ENCODE measurements around the gene H1-8. TPM values are rescaled to one million over a fixed set of nuclear protein-coding genes. Genes with fewer than 3 reads are reported as not detected.
A peak's percentile ranks its signal among the peaks of the same experiment; 100 is the strongest.

Gene H1-8
- total and polyA plus RNA-seq, 4 donors, result not detected

GRCh38 chr3:129502641-129503408 lies 40.1 kb upstream of the H1-8 start:
- H3K27ac ChIP-seq (ENCODE audit: low read depth, low read length), result no peak overlapping the region
- 89% methylated on average over 18 of the region's 18 CpGs for WGBS (ENCODE audit: insufficient coverage)
- no peak overlapping the region for H3K4me3 ChIP-seq (ENCODE audit: low read depth, low read length)
- H3K4me1 ChIP-seq (ENCODE audit: control insufficient read depth, insufficient read depth, low read length), result peaks cover 32% of the 10 kb centered on the region
- peak in 1 of 6 donors; percentile 30 for DNase-seq (ENCODE audit: low read depth in 4 of 6, low spot score in 6 of 6)
- H3K27me3 ChIP-seq (ENCODE audit: control insufficient read depth, insufficient read depth, low read length), result no peaks in the 10 kb centered on the region
- H3K9me3 ChIP-seq (ENCODE audit: control insufficient read depth, insufficient read depth, low read length), result no peaks in the 10 kb centered on the region
- peaks cover 42% of the 10 kb centered on the region for H3K36me3 ChIP-seq (ENCODE audit: control insufficient read depth, insufficient read depth, low read length)

GRCh38 chr3:129503471-129504291 lies 39.3 kb upstream of the H1-8 start:
- Histone ChIP-seq H3K4me1 (ENCODE audit: control insufficient read depth, insufficient read depth, low read length) (peaks cover 32% of the 10 kb centered on the region), H3K9me3 (ENCODE audit: control insufficient read depth, insufficient read depth, low read length) (no peaks in the 10 kb centered on the region), H3K27me3 (ENCODE audit: control insufficient read depth, insufficient read depth, low read length) (no peaks in the 10 kb centered on the region), H3K36me3 (ENCODE audit: control insufficient read depth, insufficient read depth, low read length) (peaks cover 40% of the 10 kb centered on the region), H3K27ac (ENCODE audit: low read depth, low read length) (no peak overlapping the region), H3K4me3 (ENCODE audit: low read depth, low read length) (no peak overlapping the region)
- WGBS (ENCODE audit: insufficient coverage), result 77% methylated on average over 12 of the region's 13 CpGs
- peak in 1 of 6 donors; percentile 60 for DNase-seq (ENCODE audit: low read depth in 4 of 6, low spot score in 6 of 6)

- H3K36me3 ChIP-seq (ENCODE audit: control insufficient read depth, insufficient read depth, low read length), result peaks cover 39% of the 10 kb centered on the region
- peaks cover 32% of the 10 kb centered on the region for H3K4me1 ChIP-seq (ENCODE audit: control insufficient read depth, insufficient read depth, low read length)
- WGBS (ENCODE audit: insufficient coverage), result 80% methylated on average over 1 of the region's 5 CpGs
- H3K27me3 ChIP-seq (ENCODE audit: control insufficient read depth, insufficient read depth, low read length), result no peaks in the 10 kb centered on the region
- no peak overlapping the region for H3K27ac ChIP-seq (ENCODE audit: low read depth, low read length)
- H3K4me3 ChIP-seq (ENCODE audit: low read depth, low read length), result no peak overlapping the region
- no peaks in the 10 kb centered on the region for H3K9me3 ChIP-seq (ENCODE audit: control insufficient read depth, insufficient read depth, low read length)
- no peak for DNase-seq (ENCODE audit: low read depth in 4 of 6, low spot score in 6 of 6)
Measured at GRCh38 chr3:129504471-129505100, 38.4 kb upstream of the H1-8 start.

- Histone ChIP-seq H3K27ac (ENCODE audit: low read depth, low read length) (no peak overlapping the region), H3K36me3 (ENCODE audit: control insufficient read depth, insufficient read depth, low read length) (peaks cover 36% of the 10 kb centered on the region), H3K27me3 (ENCODE audit: control insufficient read depth, insufficient read depth, low read length) (no peaks in the 10 kb centered on the region), H3K4me3 (ENCODE audit: low read depth, low read length) (no peak overlapping the region), H3K4me1 (ENCODE audit: control insufficient read depth, insufficient read depth, low read length) (peaks cover 32% of the 10 kb centered on the region), H3K9me3 (ENCODE audit: control insufficient read depth, insufficient read depth, low read length) (no peaks in the 10 kb centered on the region)
- 95% methylated on average over 2 of the region's 6 CpGs for WGBS (ENCODE audit: insufficient coverage)
- DNase-seq (ENCODE audit: low read depth in 4 of 6, low spot score in 6 of 6), result peak in 1 of 6 donors; percentile 80
Measured at GRCh38 chr3:129505341-129505740, 37.6 kb upstream of the H1-8 start.

- H3K27ac ChIP-seq (ENCODE audit: low read depth, low read length), result no peak overlapping the region
- WGBS (ENCODE audit: insufficient coverage), result 80% methylated on average over 8 of the region's 9 CpGs
- H3K36me3 ChIP-seq (ENCODE audit: control insufficient read depth, insufficient read depth, low read length), result peaks cover 31% of the 10 kb centered on the region
- H3K4me1 ChIP-seq (ENCODE audit: control insufficient read depth, insufficient read depth, low read length), result peaks cover 32% of the 10 kb centered on the region
- peak in 1 of 6 donors; percentile 16 for DNase-seq (ENCODE audit: low read depth in 4 of 6, low spot score in 6 of 6)
- no peaks in the 10 kb centered on the region for H3K9me3 ChIP-seq (ENCODE audit: control insufficient read depth, insufficient read depth, low read length)
- H3K27me3 ChIP-seq (ENCODE audit: control insufficient read depth, insufficient read depth, low read length), result no peaks in the 10 kb centered on the region
- no peak overlapping the region for H3K4me3 ChIP-seq (ENCODE audit: low read depth, low read length)
Measured at GRCh38 chr3:129506231-129506742, 36.7 kb upstream of the H1-8 start.

- peak in 4 of 6 donors; percentile 32 to 84 (median 60) for DNase-seq (ENCODE audit: low read depth in 4 of 6, low spot score in 6 of 6)
- Histone ChIP-seq H3K9me3 (ENCODE audit: control insufficient read depth, insufficient read depth, low read length) (no peaks in the 10 kb centered on the region), H3K4me1 (ENCODE audit: control insufficient read depth, insufficient read depth, low read length) (peaks cover 29% of the 10 kb centered on the region), H3K4me3 (ENCODE audit: low read depth, low read length) (no peak overlapping the region), H3K27me3 (ENCODE audit: control insufficient read depth, insufficient read depth, low read length) (no peaks in the 10 kb centered on the region), H3K36me3 (ENCODE audit: control insufficient read depth, insufficient read depth, low read length) (peaks cover 35% of the 10 kb centered on the region), H3K27ac (ENCODE audit: low read depth, low read length) (peak overlapping the region; percentile 0)
- WGBS (ENCODE audit: insufficient coverage), result 48% methylated on average over 8 of the region's 9 CpGs
Measured at GRCh38 chr3:129507181-129507831, 35.7 kb upstream of the H1-8 start.

GRCh38 chr3:129512595-129512994 lies 30.4 kb upstream of the H1-8 start:
- peaks cover 64% of the 10 kb centered on the region for H3K36me3 ChIP-seq (ENCODE audit: control insufficient read depth, insufficient read depth, low read length)
- no peak overlapping the region for H3K4me3 ChIP-seq (ENCODE audit: low read depth, low read length)
- no peaks in the 10 kb centered on the region for H3K27me3 ChIP-seq (ENCODE audit: control insufficient read depth, insufficient read depth, low read length)
- H3K27ac ChIP-seq (ENCODE audit: low read depth, low read length), result no peak overlapping the region
- peaks cover 6% of the 10 kb centered on the region for H3K4me1 ChIP-seq (ENCODE audit: control insufficient read depth, insufficient read depth, low read length)
- no peak for DNase-seq (ENCODE audit: low read depth in 4 of 6, low spot score in 6 of 6)
- H3K9me3 ChIP-seq (ENCODE audit: control insufficient read depth, insufficient read depth, low read length), result no peaks in the 10 kb centered on the region

- no peak for DNase-seq (ENCODE audit: low read depth in 4 of 6, low spot score in 6 of 6)
- no peaks in the 10 kb centered on the region for H3K9me3 ChIP-seq (ENCODE audit: control insufficient read depth, insufficient read depth, low read length)
- H3K27ac ChIP-seq (ENCODE audit: low read depth, low read length), result no peak overlapping the region
- H3K4me1 ChIP-seq (ENCODE audit: control insufficient read depth, insufficient read depth, low read length), result peaks cover 16% of the 10 kb centered on the region
- H3K4me3 ChIP-seq (ENCODE audit: low read depth, low read length), result no peak overlapping the region
- H3K27me3 ChIP-seq (ENCODE audit: control insufficient read depth, insufficient read depth, low read length), result no peaks in the 10 kb centered on the region
- peaks cover 75% of the 10 kb centered on the region for H3K36me3 ChIP-seq (ENCODE audit: control insufficient read depth, insufficient read depth, low read length)
- 91% methylated on average over 8 of the region's 8 CpGs for WGBS (ENCODE audit: insufficient coverage)
Measured at GRCh38 chr3:129513705-129514104, 29.3 kb upstream of the H1-8 start.

- no peak for DNase-seq (ENCODE audit: low read depth in 4 of 6, low spot score in 6 of 6)
- Histone ChIP-seq H3K27me3 (ENCODE audit: control insufficient read depth, insufficient read depth, low read length) (no peaks in the 10 kb centered on the region), H3K4me1 (ENCODE audit: control insufficient read depth, insufficient read depth, low read length) (peaks cover 16% of the 10 kb centered on the region), H3K27ac (ENCODE audit: low read depth, low read length) (no peak overlapping the region), H3K9me3 (ENCODE audit: control insufficient read depth, insufficient read depth, low read length) (no peaks in the 10 kb centered on the region), H3K36me3 (ENCODE audit: control insufficient read depth, insufficient read depth, low read length) (peaks cover 79% of the 10 kb centered on the region), H3K4me3 (ENCODE audit: low read depth, low read length) (no peak overlapping the region)
- WGBS (ENCODE audit: insufficient coverage), result 88% methylated on average over 10 of the region's 10 CpGs
Measured at GRCh38 chr3:129514110-129514509, 28.9 kb upstream of the H1-8 start.
